H9 (cell line): ENCODE measurements around the gene URAD. TPM values are rescaled to one million over a fixed set of nuclear protein-coding genes. Genes with fewer than 3 reads are reported as not detected.

Experiments
- DNase-seq: peaks from one replicate; pipeline ENCODE4 v3.0.0-alpha.2; 2017
- H2AFZ ChIP-seq: one replicate; pipeline ENCODE4 v1.6.1; 2013; ENCODE audit warnings: mild to moderate bottlenecking, low read length, control low read depth, moderate library complexity
- H2AK5ac ChIP-seq: 2 replicates; pipeline ENCODE4 v1.6.1; 2013; ENCODE audit warnings: low read length, control low read depth, mixed read lengths; ENCODE audit not compliant: insufficient read length
- H2BK120ac ChIP-seq: one replicate; pipeline ENCODE4 v1.6.1; 2013; ENCODE audit warnings: low read depth, mild to moderate bottlenecking, low read length, control low read depth, inconsistent platforms; ENCODE audit not compliant: poor library complexity, severe bottlenecking
- H2BK12ac ChIP-seq: 2 replicates; pipeline ENCODE4 v1.6.1; 2013; ENCODE audit warnings: low read length, control low read depth, mixed read lengths, low read depth; ENCODE audit not compliant: insufficient read length
- H2BK15ac ChIP-seq: 2 replicates; pipeline ENCODE4 v1.6.1; 2013; ENCODE audit warnings: low read depth, low read length, control low read depth
- H2BK20ac ChIP-seq: one replicate; pipeline ENCODE4 v1.6.1; 2013; ENCODE audit warnings: low read depth, mild to moderate bottlenecking, low read length, control low read depth, inconsistent platforms; ENCODE audit not compliant: poor library complexity, severe bottlenecking
- H2BK5ac ChIP-seq: 2 replicates; pipeline ENCODE4 v1.6.1; 2013; ENCODE audit warnings: low read length, control low read depth, mixed read lengths; ENCODE audit not compliant: insufficient read length
- H3K14ac ChIP-seq: 2 replicates; pipeline ENCODE4 v1.6.1; 2013; ENCODE audit warnings: low read length, control low read depth; ENCODE audit not compliant: insufficient read depth
- H3K18ac ChIP-seq: 2 replicates; pipeline ENCODE4 v1.6.1; 2013; ENCODE audit warnings: low read depth, mild to moderate bottlenecking, mixed read lengths, low read length, control low read depth; ENCODE audit not compliant: insufficient read length
- H3K23ac ChIP-seq: 2 replicates; pipeline ENCODE4 v1.6.1; 2013; ENCODE audit warnings: low read length, control low read depth, mixed read lengths, low read depth; ENCODE audit not compliant: insufficient read length
- H3K23me2 ChIP-seq: 2 replicates; pipeline ENCODE4 v1.6.1; 2013; ENCODE audit warnings: low read depth, mild to moderate bottlenecking, mixed read lengths, low read length, control low read depth; ENCODE audit not compliant: insufficient read length, poor library complexity, severe bottlenecking
- H3K27ac ChIP-seq: 2 replicates; pipeline ENCODE4 v1.5.1; 2013; ENCODE audit warnings: low read length, control low read depth, mixed read lengths, low read depth; ENCODE audit not compliant: insufficient read length
- H3K27me3 ChIP-seq: 2 replicates; pipeline ENCODE4 v1.6.1; 2013; ENCODE audit warnings: low read length, control low read depth, inconsistent platforms; ENCODE audit not compliant: insufficient read depth
- H3K4ac ChIP-seq: 2 replicates; pipeline ENCODE4 v1.6.1; 2013; ENCODE audit warnings: low read depth, mild to moderate bottlenecking, control low read depth, inconsistent platforms, low read length, moderate library complexity
- H3K4me1 ChIP-seq: 2 replicates; pipeline ENCODE4 v1.6.1; 2013; ENCODE audit warnings: low read length, control low read depth, inconsistent platforms; ENCODE audit not compliant: insufficient read depth
- H3K4me2 ChIP-seq: 2 replicates; pipeline ENCODE4 v1.6.1; 2013; ENCODE audit warnings: low read length, control low read depth, mixed read lengths; ENCODE audit not compliant: insufficient read length, insufficient read depth
- H3K56ac ChIP-seq: 2 replicates; pipeline ENCODE4 v1.6.1; 2013; ENCODE audit warnings: low read depth, mild to moderate bottlenecking, mixed read lengths, low read length, control low read depth; ENCODE audit not compliant: insufficient read length
- H3K79me1 ChIP-seq: 2 replicates; pipeline ENCODE4 v1.6.1; 2013; ENCODE audit warnings: low read depth, mild to moderate bottlenecking, moderate library complexity, low read length, control low read depth, inconsistent platforms; ENCODE audit not compliant: insufficient read depth, poor library complexity, severe bottlenecking
- H3K79me2 ChIP-seq: 2 replicates; pipeline ENCODE4 v1.6.1; 2013; ENCODE audit warnings: low read length, control low read depth, inconsistent platforms; ENCODE audit not compliant: insufficient read depth
- H3K9ac ChIP-seq: 2 replicates; pipeline ENCODE4 v1.6.1; 2013; ENCODE audit warnings: low read length, control low read depth, mixed read lengths; ENCODE audit not compliant: insufficient read length; ENCODE audit errors: extremely low read depth
- H3K9me3 ChIP-seq: one replicate; pipeline ENCODE4 v1.6.1; 2013; ENCODE audit warnings: low read depth, low read length, inconsistent platforms; ENCODE audit not compliant: control insufficient read depth
- H3T11ph ChIP-seq: one replicate; pipeline ENCODE4 v1.6.1; 2013; ENCODE audit warnings: mild to moderate bottlenecking, low read length, control low read depth, inconsistent platforms
- H4K20me1 ChIP-seq: one replicate; pipeline ENCODE4 v1.6.1; 2013; ENCODE audit not compliant: control insufficient read depth, insufficient read length, insufficient read depth
- H4K5ac ChIP-seq: 2 replicates; pipeline ENCODE4 v1.6.1; 2013; ENCODE audit warnings: low read depth, mild to moderate bottlenecking, mixed read lengths, low read length, control low read depth; ENCODE audit not compliant: insufficient read length
- H4K8ac ChIP-seq: replicated peaks from 2 replicates; pipeline ENCODE4 v1.6.1; 2013; ENCODE audit warnings: low read length, control low read depth, mixed read lengths, low read depth; ENCODE audit not compliant: insufficient read length
- H4K91ac ChIP-seq: 2 replicates; pipeline ENCODE4 v1.6.1; 2013; ENCODE audit warnings: low read depth, mild to moderate bottlenecking, moderate library complexity, mixed read lengths, low read length, control low read depth; ENCODE audit not compliant: insufficient read length
- H3K27ac Mint-ChIP-seq, 3 experiments: 2 replicates in 2 of 3; 3 replicates in 1 of 3; pipeline ENCODE4 v1.8.0; 2020 to 2021; ENCODE audit warnings: mixed read lengths in 3 of 3, mild to moderate bottlenecking in 1 of 3, moderate library complexity in 1 of 3
- H3K27me3 Mint-ChIP-seq: 2 replicates; pipeline ENCODE4 v1.8.0; 2021; ENCODE audit warnings: low read depth, mild to moderate bottlenecking, moderate library complexity, mixed read lengths
- H3K36me3 Mint-ChIP-seq, 3 experiments: 2 replicates in 2 of 3; 3 replicates in 1 of 3; pipeline ENCODE4 v1.8.0; 2020 to 2021; ENCODE audit warnings: low read depth in 3 of 3, mixed read lengths in 3 of 3; ENCODE audit not compliant: insufficient read depth in 1 of 3
- H3K4me1 Mint-ChIP-seq, 2 experiments: 2 replicates each; pipeline ENCODE4 v1.8.0; 2020; ENCODE audit warnings: mixed read lengths in 2 of 2
- H3K4me3 Mint-ChIP-seq, 2 experiments: 2 replicates in 1 of 2; 3 replicates in 1 of 2; pipeline ENCODE4 v1.8.0; 2020 to 2021; ENCODE audit warnings: mild to moderate bottlenecking in 2 of 2, mixed read lengths in 2 of 2, moderate library complexity in 1 of 2
- H3K9me3 Mint-ChIP-seq, 2 experiments: 2 replicates in 1 of 2; 3 replicates in 1 of 2; pipeline ENCODE4 v1.8.0; 2020; ENCODE audit warnings: mild to moderate bottlenecking in 2 of 2, mixed read lengths in 2 of 2, moderate library complexity in 1 of 2
- WGBS: extraction: QIAGEN DNeasy Blood & Tissue Kit; methylation state at CpG from one replicate; pipeline ENCODE4 v1.1.7; 2013; ENCODE audit warnings: missing lambda C conversion rate, low lambda C conversion rate, mixed read lengths; ENCODE audit not compliant: insufficient read length; ENCODE audit errors: extremely low coverage; 5-methylcytosine and 5-hydroxymethylcytosine counted together
- total RNA-seq: library from RNA; stranded (reverse); gene quantifications from 2 replicates; pipeline ENCODE4 v1.2.1, GENCODE V29; 2021
- TF ChIP-seq, protein P1 (sequence below): fragments of 200-600 bp; sonication (generic); conservative IDR thresholded peaks from 3 replicates; pipeline ENCODE4 v1.8.0; 2021; ENCODE audit warnings: antibody characterized with exemption, mild to moderate bottlenecking

The URAD gene
- total RNA-seq, 1 experiment from 2014 or later = not detected

DNA sequence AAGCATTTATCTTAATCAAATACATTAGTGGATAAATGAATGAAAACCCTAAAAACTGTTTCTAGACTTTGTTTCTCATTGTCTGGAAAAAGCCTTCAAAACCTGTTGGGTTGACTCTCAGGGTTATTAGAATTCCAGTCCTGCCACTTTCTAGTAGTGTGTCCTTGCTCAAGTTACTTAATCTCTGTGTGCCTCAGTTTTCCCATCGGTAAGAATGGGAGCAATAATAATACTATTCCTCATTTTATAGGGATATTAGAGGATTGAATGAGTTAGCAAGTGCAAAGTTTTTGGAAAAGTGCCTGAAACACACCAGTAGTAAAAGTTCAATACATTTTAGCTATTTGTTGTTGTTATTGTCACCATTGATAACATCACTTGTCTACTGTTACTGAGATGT lies 2.9 kb downstream of the URAD start:
- TF ChIP-seq, protein P1, sequence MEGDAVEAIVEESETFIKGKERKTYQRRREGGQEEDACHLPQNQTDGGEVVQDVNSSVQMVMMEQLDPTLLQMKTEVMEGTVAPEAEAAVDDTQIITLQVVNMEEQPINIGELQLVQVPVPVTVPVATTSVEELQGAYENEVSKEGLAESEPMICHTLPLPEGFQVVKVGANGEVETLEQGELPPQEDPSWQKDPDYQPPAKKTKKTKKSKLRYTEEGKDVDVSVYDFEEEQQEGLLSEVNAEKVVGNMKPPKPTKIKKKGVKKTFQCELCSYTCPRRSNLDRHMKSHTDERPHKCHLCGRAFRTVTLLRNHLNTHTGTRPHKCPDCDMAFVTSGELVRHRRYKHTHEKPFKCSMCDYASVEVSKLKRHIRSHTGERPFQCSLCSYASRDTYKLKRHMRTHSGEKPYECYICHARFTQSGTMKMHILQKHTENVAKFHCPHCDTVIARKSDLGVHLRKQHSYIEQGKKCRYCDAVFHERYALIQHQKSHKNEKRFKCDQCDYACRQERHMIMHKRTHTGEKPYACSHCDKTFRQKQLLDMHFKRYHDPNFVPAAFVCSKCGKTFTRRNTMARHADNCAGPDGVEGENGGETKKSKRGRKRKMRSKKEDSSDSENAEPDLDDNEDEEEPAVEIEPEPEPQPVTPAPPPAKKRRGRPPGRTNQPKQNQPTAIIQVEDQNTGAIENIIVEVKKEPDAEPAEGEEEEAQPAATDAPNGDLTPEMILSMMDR = no peak
- no peak overlapping the region for H2AFZ ChIP-seq
- H2BK120ac ChIP-seq = no peak overlapping the region
- peaks cover 2% of the 10 kb centered on the region for H4K20me1 ChIP-seq
- no peaks in the 10 kb centered on the region for H3K79me2 ChIP-seq
- Mint-ChIP-seq H3K27me3 (peaks cover 100% of the 10 kb centered on the region), H3K4me1 (peaks cover 3 to 5% of the 10 kb centered on the region in 2 experiments; a peak in 3 of 4 replicates), H3K9me3 (peaks cover 0 to 5% of the 10 kb centered on the region in 2 experiments; a peak in 1 of 5 replicates), H3K36me3 (peaks cover 0 to 2% (median 0%) of the 10 kb centered on the region in 3 experiments; a peak in 1 of 7 replicates), H3K27ac (no peak overlapping the region), H3K4me3 (no peak overlapping the region)
- H4K5ac ChIP-seq = no peak overlapping the region
- H4K8ac ChIP-seq = no peak overlapping the region
- H3K27me3 ChIP-seq = peaks cover 34% of the 10 kb centered on the region
- no peak overlapping the region for H2BK20ac ChIP-seq
- no peak overlapping the region for H4K91ac ChIP-seq
- no peak overlapping the region for H3K14ac ChIP-seq
- no peak overlapping the region for H3T11ph ChIP-seq
- no peak overlapping the region for H3K56ac ChIP-seq
- H3K23ac ChIP-seq = no peak overlapping the region
- no CpG with 5 or more reads among the region's 1 CpG for WGBS
- H3K18ac ChIP-seq = no peak overlapping the region
- H2BK15ac ChIP-seq = no peak overlapping the region
- no peak overlapping the region for H3K4ac ChIP-seq
- no peaks in the 10 kb centered on the region for H3K9me3 ChIP-seq
- no peak overlapping the region for H3K4me2 ChIP-seq
- no peaks in the 10 kb centered on the region for H3K79me1 ChIP-seq
- H3K23me2 ChIP-seq = no peaks in the 10 kb centered on the region
- no peak overlapping the region for H2BK12ac ChIP-seq
- no peaks in the 10 kb centered on the region for H3K4me1 ChIP-seq
- no peak overlapping the region for H2BK5ac ChIP-seq
- no peak for DNase-seq
- no peak overlapping the region for H3K27ac ChIP-seq
- no peak overlapping the region for H3K9ac ChIP-seq
- no peak overlapping the region for H2AK5ac ChIP-seq
